GM21390 (cell line): Measurements from ENCODE around the gene TMEM45A.
"Not testable (repeated sequence)": the region's sequence is repeated elsewhere in the genome, so short reads cannot be mapped to it uniquely, and the experiment has no call there.

ENCODE experiments used
- ATAC-seq: cut with Tn5 transposase; IDR thresholded peaks from one replicate; pipeline ENCODE4 v1.9.1; 2021; ENCODE audit not compliant: unreplicated experiment

TMEM45A gene

GRCh38 chr3:100532411-100532810 is 40.0 kb downstream of the TMEM45A start:
- no peak for ATAC-seq

GRCh38 chr3:100533176-100533575 is 40.8 kb downstream of the TMEM45A start:
- ATAC-seq, result no peak

GRCh38 chr3:100535610-100535943 is 43.2 kb downstream of the TMEM45A start:
- no peak for ATAC-seq

GRCh38 chr3:100536093-100536492 is 43.7 kb downstream of the TMEM45A start:
- no peak for ATAC-seq

- ATAC-seq, result peak; percentile 72
Observed at GRCh38 chr3:100537646-100538338, 45.4 kb downstream of the TMEM45A start.

GRCh38 chr3:100538339-100538706 is 45.9 kb downstream of the TMEM45A start:
- ATAC-seq, result no peak

GRCh38 chr3:100540791-100541334 is 48.4 kb downstream of the TMEM45A start:
- no peak for ATAC-seq

- ATAC-seq, result not testable (repeated sequence)
Observed at GRCh38 chr3:100541428-100541827, 49.0 kb downstream of the TMEM45A start.

GRCh38 chr3:100545371-100545770 is 53.0 kb downstream of the TMEM45A start:
- ATAC-seq, result no peak

- no peak for ATAC-seq
Observed at GRCh38 chr3:100546020-100546744, 53.8 kb downstream of the TMEM45A start.

GRCh38 chr3:100548053-100548452 is 55.6 kb downstream of the TMEM45A start:
- no peak for ATAC-seq

GRCh38 chr3:100553618-100554372 is 61.4 kb downstream of the TMEM45A start:
- no peak for ATAC-seq

- ATAC-seq, result no peak
Observed at GRCh38 chr3:100554373-100554676, 61.9 kb downstream of the TMEM45A start.

GRCh38 chr3:100556673-100557310 is 64.4 kb downstream of the TMEM45A start:
- no peak for ATAC-seq

- ATAC-seq, result no peak
Observed at GRCh38 chr3:100558233-100558632, 65.8 kb downstream of the TMEM45A start.

GRCh38 chr3:100560426-100560825 is 68.0 kb downstream of the TMEM45A start:
- no peak for ATAC-seq

GRCh38 chr3:100561459-100562158 is 69.2 kb downstream of the TMEM45A start:
- no peak for ATAC-seq

- ATAC-seq, result no peak
Observed at GRCh38 chr3:100562224-100562857, 69.9 kb downstream of the TMEM45A start.

- ATAC-seq, result no peak
Observed at GRCh38 chr3:100563228-100563627, 70.8 kb downstream of the TMEM45A start.

- no peak for ATAC-seq
Observed at GRCh38 chr3:100563652-100564211, 71.3 kb downstream of the TMEM45A start.
